Occipital lobe (tissue), 3 donors: ENCODE results near the gene DOCK9. TPM values are rescaled to one million over a fixed set of nuclear protein-coding genes. Genes with fewer than 3 reads are reported as not detected.

Experiments
- DNase-seq: peaks from one replicate; lab custom pipeline; 2025; lab: John Stamatoyannopoulos, UW
- small RNA-seq: library from RNA; depleted of rRNA; stranded (forward); fragments of <200 nt; gene quantifications from one replicate; pipeline ENCODE3, GENCODE V24; 2014
- total RNA-seq: library from RNA; depleted of rRNA; stranded (reverse); fragments of >200 nt; gene quantifications from one replicate; pipeline ENCODE4 v1.2.3, GENCODE V29; 2014

The DOCK9 gene
- total RNA-seq, 1 donor from 2014 or later: 200 TPM

DNA sequence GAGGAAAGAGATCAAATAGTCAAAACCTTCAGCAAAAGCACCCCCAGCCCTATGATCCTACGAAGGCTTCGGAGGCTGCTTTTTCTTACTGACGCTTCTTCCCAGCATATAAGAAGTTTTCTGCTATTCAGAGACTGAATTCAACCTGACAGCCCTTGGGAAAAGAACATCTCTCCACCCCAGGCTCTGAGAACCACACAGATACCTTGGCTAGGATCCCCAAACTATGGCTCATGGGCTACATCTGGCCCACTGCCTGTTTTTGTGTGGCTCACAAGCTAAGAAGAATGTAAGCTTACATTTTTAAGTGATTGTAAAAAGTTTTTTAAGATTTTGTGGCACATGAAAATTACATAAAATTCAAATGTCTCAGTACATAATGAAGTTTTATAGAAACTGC, 228.4 kb downstream of the DOCK9 start:
- no peak for DNase-seq

DNA sequence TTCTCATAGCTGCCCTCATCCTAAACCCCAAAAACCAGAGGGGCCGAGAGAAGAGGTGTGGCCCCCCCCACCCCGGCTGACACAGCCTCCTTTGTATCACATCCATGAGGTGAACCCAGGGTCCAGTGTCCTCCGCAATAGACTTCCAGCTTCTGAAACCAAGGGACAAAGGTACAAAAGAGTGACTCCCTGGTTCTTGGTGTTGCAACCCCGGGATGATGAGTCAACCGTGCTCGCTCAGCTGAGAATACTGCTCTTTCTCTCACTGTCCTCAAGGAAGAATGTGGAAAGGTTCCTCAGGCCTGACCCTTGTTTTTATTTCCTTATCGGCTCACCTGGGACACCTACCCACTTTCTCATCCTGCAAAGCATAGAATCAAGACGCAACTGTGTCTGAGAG, 230.9 kb downstream of the DOCK9 start:
- no peak for DNase-seq

Small RNAs within 50 kb of the gene (small RNA-seq; reads per million reads assigned to genes)
- gene AL161420.1 (not detected), gene RNU6-83P (not detected)

Other genes with a start within 250 kb of the DOCK9 start
- gene SLC15A1, start 225.4 kb downstream of the DOCK9 start, total RNA-seq: not detected
- 36.2 TPM for gene UBAC2, start 222.8 kb upstream of the DOCK9 start, total RNA-seq